GM23338 (cell line): Measurements from ENCODE around the gene ZNF429. TPM values are rescaled to one million over a fixed set of nuclear protein-coding genes. Genes with fewer than 3 reads are reported as not detected.

Source experiments
- ATAC-seq: fragments of 200-7000 bp; cut with Tn5 transposase; 3 replicates; pipeline ENCODE4 v1.9.1; 2020
- DNase-seq: peaks from one replicate; pipeline ENCODE4 v3.0.0-alpha.2; 2015; ENCODE audit warnings: low spot score
- H2AFZ ChIP-seq: fragments of 200-600 bp; sonication (generic); 2 replicates; pipeline ENCODE4 v1.8.0; 2016; ENCODE audit warnings: antibody characterized with exemption, mild to moderate bottlenecking, moderate library complexity
- H3F3A ChIP-seq: fragments of 200-600 bp; sonication (generic); replicated peaks from 2 replicates; pipeline ENCODE4 v1.8.0; 2017; ENCODE audit warnings: antibody characterized with exemption, mixed run types, low read depth
- H3K27ac ChIP-seq: fragments of 200-600 bp; sonication (generic); 2 replicates; pipeline ENCODE4 v1.6.1; 2016; ENCODE audit warnings: low read depth
- H3K27me3 ChIP-seq: fragments of 200-600 bp; sonication (generic); 2 replicates; pipeline ENCODE4 v1.8.0; 2016; ENCODE audit warnings: mild to moderate bottlenecking, mixed run types, moderate library complexity; ENCODE audit not compliant: insufficient read depth
- H3K36me3 ChIP-seq: fragments of 200-600 bp; sonication (generic); 2 replicates; pipeline ENCODE4 v1.8.0; 2016; ENCODE audit warnings: mild to moderate bottlenecking; ENCODE audit not compliant: insufficient read depth
- H3K4me1 ChIP-seq: fragments of 200-600 bp; sonication (generic); 2 replicates; pipeline ENCODE4 v1.8.0; 2016; ENCODE audit warnings: mild to moderate bottlenecking, moderate library complexity; ENCODE audit not compliant: insufficient read depth
- H3K4me2 ChIP-seq: fragments of 200-600 bp; sonication (generic); 2 replicates; pipeline ENCODE4 v1.7.1; 2017; ENCODE audit warnings: mixed run types
- H3K4me3 ChIP-seq: fragments of 200-600 bp; sonication (generic); 2 replicates; pipeline ENCODE4 v1.6.1; 2016; ENCODE audit warnings: mixed run types
- H3K79me2 ChIP-seq: fragments of 200-600 bp; sonication (generic); replicated peaks from 2 replicates; pipeline ENCODE4 v1.8.0; 2017; ENCODE audit warnings: mild to moderate bottlenecking; ENCODE audit not compliant: insufficient read depth
- H3K9me2 ChIP-seq: fragments of 200-600 bp; sonication (generic); 2 replicates; pipeline ENCODE4 v1.8.0; 2017; ENCODE audit not compliant: insufficient read depth
- H4K20me1 ChIP-seq: fragments of 200-600 bp; sonication (generic); replicated peaks from 2 replicates; pipeline ENCODE4 v1.8.0; 2017; ENCODE audit warnings: mild to moderate bottlenecking; ENCODE audit not compliant: insufficient read depth
- H3K27ac Mint-ChIP-seq: 2 replicates; pipeline ENCODE4 v1.8.0; 2020; ENCODE audit warnings: inconsistent platforms, mild to moderate bottlenecking, moderate library complexity, mixed read lengths
- H3K27me3 Mint-ChIP-seq: 3 replicates; pipeline ENCODE4 v1.8.0; 2022; ENCODE audit warnings: low read depth, mild to moderate bottlenecking, moderate library complexity, mixed read lengths, inconsistent platforms; ENCODE audit not compliant: insufficient read depth, poor library complexity
- H3K36me3 Mint-ChIP-seq: 3 replicates; pipeline ENCODE4 v1.8.0; 2021; ENCODE audit warnings: low read depth, mild to moderate bottlenecking, inconsistent platforms, moderate library complexity, mixed read lengths
- H3K4me1 Mint-ChIP-seq: 3 replicates; pipeline ENCODE4 v1.8.0; 2020; ENCODE audit warnings: mild to moderate bottlenecking, inconsistent platforms, mixed read lengths
- H3K4me3 Mint-ChIP-seq: 3 replicates; pipeline ENCODE4 v1.8.0; 2021; ENCODE audit warnings: moderate library complexity, mild to moderate bottlenecking, inconsistent platforms, mixed read lengths
- H3K9me3 Mint-ChIP-seq: 3 replicates; pipeline ENCODE4 v1.8.0; 2020; ENCODE audit warnings: moderate library complexity, mild to moderate bottlenecking, inconsistent platforms, mixed read lengths
- CREB1 ChIP-seq: fragments of 250-450 bp; sonication (Bioruptor Pico); IDR thresholded peaks from 2 replicates; pipeline ENCODE4 v1.5.0; 2020; ENCODE audit warnings: low read depth, mild to moderate bottlenecking, moderate library complexity
- EZH2 ChIP-seq: fragments of 200-600 bp; sonication (generic); IDR thresholded peaks from one replicate; pipeline ENCODE4 v1.8.0; 2017; ENCODE audit warnings: antibody characterized with exemption, mild to moderate bottlenecking, low read depth; ENCODE audit not compliant: unreplicated experiment
- EZH2phosphoT487 ChIP-seq: fragments of 200-600 bp; sonication (generic); IDR thresholded peaks from one replicate; pipeline ENCODE4 v1.8.1; 2018; ENCODE audit warnings: antibody characterized with exemption; ENCODE audit not compliant: unreplicated experiment
- NANOG ChIP-seq: IDR thresholded peaks from 2 replicates; pipeline ENCODE4 v1.6.1; 2016; ENCODE audit warnings: antibody characterized with exemption, borderline replicate concordance
- POLR2AphosphoS5 ChIP-seq: IDR thresholded peaks from 2 replicates; pipeline ENCODE4 v1.6.1; 2016; ENCODE audit warnings: antibody characterized with exemption, low read depth
- ZNF114 ChIP-seq: fragments of 250-450 bp; sonication (Bioruptor Pico); IDR thresholded peaks from 2 replicates; pipeline ENCODE4 v1.5.0; 2020; ENCODE audit warnings: mild to moderate bottlenecking, moderate library complexity
- ZNF331 ChIP-seq: fragments of 250-450 bp; sonication (Bioruptor Pico); IDR thresholded peaks from 2 replicates; pipeline ENCODE4 v1.5.0; 2020; ENCODE audit warnings: low read depth, mild to moderate bottlenecking, moderate library complexity
- polyA plus RNA-seq: library from polyadenylated mRNA; unstranded; fragments of >200 nt; fragmentation: Nextera tagmentation; extraction: Ambion mirVana; gene quantifications from 2 replicates; pipeline ENCODE4 v1.2.1, GENCODE V29; 2016
- total RNA-seq: library from RNA; depleted of rRNA; stranded (reverse); fragments of >200 nt; shearing (Covaris generic); gene quantifications from 2 replicates; pipeline ENCODE4 v1.2.3, GENCODE V29; 2014
- TF ChIP-seq, protein P1 (sequence below): IDR thresholded peaks from one replicate; pipeline ENCODE4 v1.6.1; 2018; ENCODE audit warnings: antibody characterized with exemption; ENCODE audit not compliant: unreplicated experiment
- TF ChIP-seq, protein P2 (sequence below), 2 experiments: fragments of 200-600 bp in 1 of 2; sonication (generic) in 1 of 2; conservative IDR thresholded peaks; 2 replicates each; pipeline versions ENCODE4 v1.5.1 to v1.6.1; 2016 to 2017; ENCODE audit warnings: antibody characterized with exemption in 2 of 2, low read depth in 2 of 2, mild to moderate bottlenecking in 2 of 2, moderate library complexity in 1 of 2
- TF ChIP-seq, protein P3 (sequence below): fragments of 250-450 bp; sonication (Bioruptor Pico); IDR thresholded peaks from 2 replicates; pipeline ENCODE4 v1.5.0; 2020; ENCODE audit warnings: mild to moderate bottlenecking, moderate library complexity

ZNF429 gene
- total and polyA plus RNA-seq, 2 experiments from 2014 or later, result 13.4 to 18.9 TPM

DNA sequence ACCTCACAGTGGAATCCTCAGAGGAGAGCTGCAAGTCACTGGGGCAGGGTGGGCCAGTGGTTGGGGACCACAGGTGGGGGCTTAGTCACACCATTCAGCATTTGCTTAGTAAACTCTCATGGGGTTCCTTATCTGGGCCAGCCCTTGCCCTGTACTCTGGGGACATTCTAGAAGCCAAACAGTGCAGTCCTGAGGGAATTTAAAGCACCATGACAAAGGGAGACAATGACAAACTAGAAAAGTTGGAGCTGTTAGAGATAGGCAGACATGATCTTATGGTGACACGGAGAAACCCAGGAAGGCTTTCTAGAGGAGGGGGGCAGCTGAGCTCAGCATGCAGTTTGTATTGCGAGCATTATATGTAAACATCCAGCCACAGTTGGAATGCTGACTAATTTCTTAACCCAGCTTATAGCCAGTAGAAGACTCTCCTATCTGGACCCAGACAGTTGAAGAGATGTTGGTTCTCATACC, 87.6 kb downstream of the ZNF429 start:
- Histone ChIP-seq H3K4me3 (no peak overlapping the region), H3K9me2 (peaks cover 7% of the 10 kb centered on the region; the same call in 1 of the 2 replicates), H3K4me2 (no peak overlapping the region), H2AFZ (no peak overlapping the region), H4K20me1 (no peaks in the 10 kb centered on the region), H3K27ac (no peak overlapping the region), H3K27me3 (0 out of 2 replicates have a peak, but pooled peaks cover under 1% of the 10 kb centered on the region), H3K79me2 (no peaks in the 10 kb centered on the region), H3K4me1 (no peaks in the 10 kb centered on the region), H3K36me3 (no peaks in the 10 kb centered on the region), H3F3A (no peaks in the 10 kb centered on the region)
- Mint-ChIP-seq H3K9me3 (peaks cover 6% of the 10 kb centered on the region; the same call in 1 of the 3 replicates), H3K27me3 (peaks cover 4% of the 10 kb centered on the region), H3K4me3 (no peak overlapping the region), H3K27ac (no peak overlapping the region), H3K36me3 (no peaks in the 10 kb centered on the region; the same call in 2 of the 3 replicates), H3K4me1 (peaks cover 4% of the 10 kb centered on the region; the same call in 2 of the 3 replicates)
- no peak for TF ChIP-seq POLR2AphosphoS5
- TF ChIP-seq, protein P1, sequence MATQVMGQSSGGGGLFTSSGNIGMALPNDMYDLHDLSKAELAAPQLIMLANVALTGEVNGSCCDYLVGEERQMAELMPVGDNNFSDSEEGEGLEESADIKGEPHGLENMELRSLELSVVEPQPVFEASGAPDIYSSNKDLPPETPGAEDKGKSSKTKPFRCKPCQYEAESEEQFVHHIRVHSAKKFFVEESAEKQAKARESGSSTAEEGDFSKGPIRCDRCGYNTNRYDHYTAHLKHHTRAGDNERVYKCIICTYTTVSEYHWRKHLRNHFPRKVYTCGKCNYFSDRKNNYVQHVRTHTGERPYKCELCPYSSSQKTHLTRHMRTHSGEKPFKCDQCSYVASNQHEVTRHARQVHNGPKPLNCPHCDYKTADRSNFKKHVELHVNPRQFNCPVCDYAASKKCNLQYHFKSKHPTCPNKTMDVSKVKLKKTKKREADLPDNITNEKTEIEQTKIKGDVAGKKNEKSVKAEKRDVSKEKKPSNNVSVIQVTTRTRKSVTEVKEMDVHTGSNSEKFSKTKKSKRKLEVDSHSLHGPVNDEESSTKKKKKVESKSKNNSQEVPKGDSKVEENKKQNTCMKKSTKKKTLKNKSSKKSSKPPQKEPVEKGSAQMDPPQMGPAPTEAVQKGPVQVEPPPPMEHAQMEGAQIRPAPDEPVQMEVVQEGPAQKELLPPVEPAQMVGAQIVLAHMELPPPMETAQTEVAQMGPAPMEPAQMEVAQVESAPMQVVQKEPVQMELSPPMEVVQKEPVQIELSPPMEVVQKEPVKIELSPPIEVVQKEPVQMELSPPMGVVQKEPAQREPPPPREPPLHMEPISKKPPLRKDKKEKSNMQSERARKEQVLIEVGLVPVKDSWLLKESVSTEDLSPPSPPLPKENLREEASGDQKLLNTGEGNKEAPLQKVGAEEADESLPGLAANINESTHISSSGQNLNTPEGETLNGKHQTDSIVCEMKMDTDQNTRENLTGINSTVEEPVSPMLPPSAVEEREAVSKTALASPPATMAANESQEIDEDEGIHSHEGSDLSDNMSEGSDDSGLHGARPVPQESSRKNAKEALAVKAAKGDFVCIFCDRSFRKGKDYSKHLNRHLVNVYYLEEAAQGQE, result no peak
- TF ChIP-seq EZH2, result no peak
- no peak for TF ChIP-seq ZNF331 (CRISPR knock-in tag)
- no peak for TF ChIP-seq NANOG
- no peak for TF ChIP-seq CREB1 (CRISPR knock-in tag)
- TF ChIP-seq, protein P2, sequence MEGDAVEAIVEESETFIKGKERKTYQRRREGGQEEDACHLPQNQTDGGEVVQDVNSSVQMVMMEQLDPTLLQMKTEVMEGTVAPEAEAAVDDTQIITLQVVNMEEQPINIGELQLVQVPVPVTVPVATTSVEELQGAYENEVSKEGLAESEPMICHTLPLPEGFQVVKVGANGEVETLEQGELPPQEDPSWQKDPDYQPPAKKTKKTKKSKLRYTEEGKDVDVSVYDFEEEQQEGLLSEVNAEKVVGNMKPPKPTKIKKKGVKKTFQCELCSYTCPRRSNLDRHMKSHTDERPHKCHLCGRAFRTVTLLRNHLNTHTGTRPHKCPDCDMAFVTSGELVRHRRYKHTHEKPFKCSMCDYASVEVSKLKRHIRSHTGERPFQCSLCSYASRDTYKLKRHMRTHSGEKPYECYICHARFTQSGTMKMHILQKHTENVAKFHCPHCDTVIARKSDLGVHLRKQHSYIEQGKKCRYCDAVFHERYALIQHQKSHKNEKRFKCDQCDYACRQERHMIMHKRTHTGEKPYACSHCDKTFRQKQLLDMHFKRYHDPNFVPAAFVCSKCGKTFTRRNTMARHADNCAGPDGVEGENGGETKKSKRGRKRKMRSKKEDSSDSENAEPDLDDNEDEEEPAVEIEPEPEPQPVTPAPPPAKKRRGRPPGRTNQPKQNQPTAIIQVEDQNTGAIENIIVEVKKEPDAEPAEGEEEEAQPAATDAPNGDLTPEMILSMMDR (conservative IDR thresholded peaks at IDR 0.05; ENCODE audit: low read depth in 2 of 2), result no peak
- no peak for TF ChIP-seq ZNF114 (CRISPR knock-in tag)
- ATAC-seq (no peak), DNase-seq (no peak)

DNA sequence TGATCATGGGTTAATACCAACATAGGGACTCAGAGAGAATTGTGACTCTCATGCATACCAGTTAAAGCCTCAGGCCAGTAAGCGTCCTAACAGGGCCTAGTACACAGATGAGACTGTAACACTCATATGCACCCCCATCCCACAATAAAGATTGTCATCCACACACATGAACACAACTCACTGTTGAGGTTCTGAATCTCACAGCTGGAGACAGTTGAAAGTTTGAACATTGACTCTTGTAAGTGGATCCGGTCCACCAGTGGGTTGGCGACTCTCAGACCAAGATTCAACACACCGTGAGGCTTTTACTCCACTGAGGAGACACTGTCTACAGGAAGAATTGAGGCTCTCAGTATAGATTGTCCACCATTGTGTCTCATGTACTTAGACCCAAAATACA, 88.1 kb downstream of the ZNF429 start:
- Histone ChIP-seq H3K79me2 (no peaks in the 10 kb centered on the region), H3K27me3 (no peaks in the 10 kb centered on the region), H3K4me2 (no peak overlapping the region), H2AFZ (no peak overlapping the region), H3F3A (no peaks in the 10 kb centered on the region), H3K4me3 (no peak overlapping the region), H3K4me1 (no peaks in the 10 kb centered on the region), H3K36me3 (no peaks in the 10 kb centered on the region), H4K20me1 (no peaks in the 10 kb centered on the region), H3K27ac (no peak overlapping the region), H3K9me2 (peaks cover 7% of the 10 kb centered on the region; the same call in 1 of the 2 replicates)
- no peak for ATAC-seq
- H3K4me3 Mint-ChIP-seq, result no peak overlapping the region
- H3K9me3 Mint-ChIP-seq, result peaks cover 6% of the 10 kb centered on the region; the same call in 1 of the 3 replicates
- H3K27me3 Mint-ChIP-seq, result peaks cover 4% of the 10 kb centered on the region
- DNase-seq, result no peak
- H3K27ac Mint-ChIP-seq, result no peak overlapping the region
- H3K4me1 Mint-ChIP-seq, result peaks cover 4% of the 10 kb centered on the region; the same call in 2 of the 3 replicates
- no peaks in the 10 kb centered on the region; the same call in 2 of the 3 replicates for H3K36me3 Mint-ChIP-seq
- TF ChIP-seq, protein P3, sequence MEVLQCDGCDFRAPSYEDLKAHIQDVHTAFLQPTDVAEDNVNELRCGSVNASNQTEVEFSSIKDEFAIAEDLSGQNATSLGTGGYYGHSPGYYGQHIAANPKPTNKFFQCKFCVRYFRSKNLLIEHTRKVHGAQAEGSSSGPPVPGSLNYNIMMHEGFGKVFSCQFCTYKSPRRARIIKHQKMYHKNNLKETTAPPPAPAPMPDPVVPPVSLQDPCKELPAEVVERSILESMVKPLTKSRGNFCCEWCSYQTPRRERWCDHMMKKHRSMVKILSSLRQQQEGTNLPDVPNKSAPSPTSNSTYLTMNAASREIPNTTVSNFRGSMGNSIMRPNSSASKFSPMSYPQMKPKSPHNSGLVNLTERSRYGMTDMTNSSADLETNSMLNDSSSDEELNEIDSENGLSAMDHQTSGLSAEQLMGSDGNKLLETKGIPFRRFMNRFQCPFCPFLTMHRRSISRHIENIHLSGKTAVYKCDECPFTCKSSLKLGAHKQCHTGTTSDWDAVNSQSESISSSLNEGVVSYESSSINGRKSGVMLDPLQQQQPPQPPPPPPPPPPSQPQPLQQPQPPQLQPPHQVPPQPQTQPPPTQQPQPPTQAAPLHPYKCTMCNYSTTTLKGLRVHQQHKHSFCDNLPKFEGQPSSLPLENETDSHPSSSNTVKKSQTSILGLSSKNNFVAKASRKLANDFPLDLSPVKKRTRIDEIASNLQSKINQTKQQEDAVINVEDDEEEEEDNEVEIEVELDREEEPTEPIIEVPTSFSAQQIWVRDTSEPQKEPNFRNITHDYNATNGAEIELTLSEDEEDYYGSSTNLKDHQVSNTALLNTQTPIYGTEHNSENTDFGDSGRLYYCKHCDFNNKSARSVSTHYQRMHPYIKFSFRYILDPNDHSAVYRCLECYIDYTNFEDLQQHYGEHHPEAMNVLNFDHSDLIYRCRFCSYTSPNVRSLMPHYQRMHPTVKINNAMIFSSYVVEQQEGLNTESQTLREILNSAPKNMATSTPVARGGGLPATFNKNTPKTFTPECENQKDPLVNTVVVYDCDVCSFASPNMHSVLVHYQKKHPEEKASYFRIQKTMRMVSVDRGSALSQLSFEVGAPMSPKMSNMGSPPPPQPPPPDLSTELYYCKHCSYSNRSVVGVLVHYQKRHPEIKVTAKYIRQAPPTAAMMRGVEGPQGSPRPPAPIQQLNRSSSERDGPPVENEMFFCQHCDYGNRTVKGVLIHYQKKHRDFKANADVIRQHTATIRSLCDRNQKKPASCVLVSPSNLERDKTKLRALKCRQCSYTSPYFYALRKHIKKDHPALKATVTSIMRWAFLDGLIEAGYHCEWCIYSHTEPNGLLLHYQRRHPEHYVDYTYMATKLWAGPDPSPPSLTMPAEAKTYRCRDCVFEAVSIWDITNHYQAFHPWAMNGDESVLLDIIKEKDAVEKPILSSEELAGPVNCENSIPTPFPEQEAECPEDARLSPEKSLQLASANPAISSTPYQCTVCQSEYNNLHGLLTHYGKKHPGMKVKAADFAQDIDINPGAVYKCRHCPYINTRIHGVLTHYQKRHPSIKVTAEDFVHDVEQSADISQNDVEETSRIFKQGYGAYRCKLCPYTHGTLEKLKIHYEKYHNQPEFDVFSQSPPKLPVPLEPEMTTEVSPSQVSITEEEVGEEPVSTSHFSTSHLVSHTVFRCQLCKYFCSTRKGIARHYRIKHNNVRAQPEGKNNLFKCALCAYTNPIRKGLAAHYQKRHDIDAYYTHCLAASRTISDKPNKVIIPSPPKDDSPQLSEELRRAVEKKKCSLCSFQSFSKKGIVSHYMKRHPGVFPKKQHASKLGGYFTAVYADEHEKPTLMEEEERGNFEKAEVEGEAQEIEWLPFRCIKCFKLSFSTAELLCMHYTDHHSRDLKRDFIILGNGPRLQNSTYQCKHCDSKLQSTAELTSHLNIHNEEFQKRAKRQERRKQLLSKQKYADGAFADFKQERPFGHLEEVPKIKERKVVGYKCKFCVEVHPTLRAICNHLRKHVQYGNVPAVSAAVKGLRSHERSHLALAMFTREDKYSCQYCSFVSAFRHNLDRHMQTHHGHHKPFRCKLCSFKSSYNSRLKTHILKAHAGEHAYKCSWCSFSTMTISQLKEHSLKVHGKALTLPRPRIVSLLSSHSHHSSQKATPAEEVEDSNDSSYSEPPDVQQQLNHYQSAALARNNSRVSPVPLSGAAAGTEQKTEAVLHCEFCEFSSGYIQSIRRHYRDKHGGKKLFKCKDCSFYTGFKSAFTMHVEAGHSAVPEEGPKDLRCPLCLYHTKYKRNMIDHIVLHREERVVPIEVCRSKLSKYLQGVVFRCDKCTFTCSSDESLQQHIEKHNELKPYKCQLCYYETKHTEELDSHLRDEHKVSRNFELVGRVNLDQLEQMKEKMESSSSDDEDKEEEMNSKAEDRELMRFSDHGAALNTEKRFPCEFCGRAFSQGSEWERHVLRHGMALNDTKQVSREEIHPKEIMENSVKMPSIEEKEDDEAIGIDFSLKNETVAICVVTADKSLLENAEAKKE (CRISPR knock-in tag), result no peak
- TF ChIP-seq CREB1 (CRISPR knock-in tag), result no peak
- no peak for TF ChIP-seq ZNF331 (CRISPR knock-in tag)
- TF ChIP-seq NANOG, result no peak
- TF ChIP-seq ZNF114 (CRISPR knock-in tag), result no peak
- no peak for TF ChIP-seq POLR2AphosphoS5
- TF ChIP-seq EZH2phosphoT487, result no peak
